Ascending aorta (tissue), 2 donors: ENCODE results near the gene HTRA2. TPM values are rescaled to one million over a fixed set of nuclear protein-coding genes. Genes with fewer than 3 reads are reported as not detected.

ENCODE experiments used
- DNase-seq, 2 donors: peaks; one replicate each; pipeline ENCODE4 v3.0.0-alpha.2; 2019; ENCODE audit warnings: low spot score in 2 of 2
- H3K27ac ChIP-seq, 2 donors: fragments of 200-600 bp; sonication (generic); one replicate each; pipeline ENCODE4 v1.5.1; 2016 to 2017; ENCODE audit warnings: mild to moderate bottlenecking in 1 of 2
- H3K27me3 ChIP-seq: fragments of 200-600 bp; sonication (generic); one replicate; pipeline ENCODE4 v1.5.1; 2017
- H3K36me3 ChIP-seq, 2 donors: fragments of 200-600 bp; sonication (generic); one replicate each; pipeline ENCODE4 v1.5.1; 2016
- H3K4me1 ChIP-seq, 2 donors: fragments of 200-600 bp; sonication (generic); one replicate each; pipeline ENCODE4 v1.5.1; 2016 to 2017; ENCODE audit warnings: mild to moderate bottlenecking in 1 of 2
- H3K4me3 ChIP-seq, 2 donors: fragments of 200-600 bp; sonication (generic); one replicate each; pipeline ENCODE4 v1.5.1; 2016 to 2017; ENCODE audit warnings: mild to moderate bottlenecking in 1 of 2
- H3K9me3 ChIP-seq, 2 donors: fragments of 200-600 bp; sonication (generic); one replicate each; pipeline ENCODE4 v1.5.1; 2016
- intact Hi-C: fragments of 100-400 bp; cut with DNase I; formaldehyde crosslinking; loops from one replicate; pipeline ENCODE4 v1.15.1; 2023
- total RNA-seq: library from RNA; depleted of rRNA; stranded (reverse); fragments of >200 nt; gene quantifications from one replicate; pipeline ENCODE4 v1.1.0, GENCODE V29; 2016
- TF ChIP-seq, protein P1 (sequence below), 3 experiments: fragments of 200-600 bp in 2 of 3; fragments of 450-650 bp in 1 of 3; sonication (generic) in 2 of 3; IDR thresholded peaks; one replicate each; pipeline ENCODE4 v1.5.1; 2016 to 2019; ENCODE audit warnings: antibody characterized with exemption in 3 of 3, mild to moderate bottlenecking in 1 of 3, moderate library complexity in 1 of 3

Gene HTRA2
- total RNA-seq, 1 donor from 2014 or later: 80.1 TPM

DNA sequence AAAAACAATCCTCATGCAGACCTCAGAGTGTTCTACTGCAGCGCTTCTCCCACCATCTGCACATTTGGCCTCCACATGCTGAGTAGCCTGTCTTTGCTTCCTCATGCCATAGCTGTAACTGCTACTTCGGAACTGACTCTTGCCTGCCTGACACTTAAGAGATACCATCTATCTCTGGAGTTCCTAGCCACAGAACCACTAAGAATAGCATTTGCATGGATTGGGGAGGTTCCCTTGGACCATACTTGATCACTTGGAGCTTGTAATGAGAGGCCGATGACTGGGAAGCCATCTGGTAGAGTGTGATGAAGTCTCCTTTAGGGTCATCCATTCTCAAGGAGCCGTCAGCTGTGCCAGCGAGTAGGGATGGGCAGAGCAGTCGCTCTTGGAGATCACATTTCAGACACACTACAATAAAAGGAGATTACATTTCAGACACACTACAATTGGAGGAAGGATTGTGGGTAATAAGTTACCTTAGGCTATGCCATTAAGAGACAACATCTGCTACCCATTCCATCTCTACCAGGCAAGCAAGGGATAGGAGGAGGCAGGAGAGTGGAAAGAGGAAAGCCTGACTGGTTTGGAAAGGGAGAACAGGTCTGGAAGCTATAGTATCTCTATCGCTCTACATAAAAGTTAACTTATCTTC, 46.6 kb downstream of the HTRA2 start:
- TF ChIP-seq, protein P1, sequence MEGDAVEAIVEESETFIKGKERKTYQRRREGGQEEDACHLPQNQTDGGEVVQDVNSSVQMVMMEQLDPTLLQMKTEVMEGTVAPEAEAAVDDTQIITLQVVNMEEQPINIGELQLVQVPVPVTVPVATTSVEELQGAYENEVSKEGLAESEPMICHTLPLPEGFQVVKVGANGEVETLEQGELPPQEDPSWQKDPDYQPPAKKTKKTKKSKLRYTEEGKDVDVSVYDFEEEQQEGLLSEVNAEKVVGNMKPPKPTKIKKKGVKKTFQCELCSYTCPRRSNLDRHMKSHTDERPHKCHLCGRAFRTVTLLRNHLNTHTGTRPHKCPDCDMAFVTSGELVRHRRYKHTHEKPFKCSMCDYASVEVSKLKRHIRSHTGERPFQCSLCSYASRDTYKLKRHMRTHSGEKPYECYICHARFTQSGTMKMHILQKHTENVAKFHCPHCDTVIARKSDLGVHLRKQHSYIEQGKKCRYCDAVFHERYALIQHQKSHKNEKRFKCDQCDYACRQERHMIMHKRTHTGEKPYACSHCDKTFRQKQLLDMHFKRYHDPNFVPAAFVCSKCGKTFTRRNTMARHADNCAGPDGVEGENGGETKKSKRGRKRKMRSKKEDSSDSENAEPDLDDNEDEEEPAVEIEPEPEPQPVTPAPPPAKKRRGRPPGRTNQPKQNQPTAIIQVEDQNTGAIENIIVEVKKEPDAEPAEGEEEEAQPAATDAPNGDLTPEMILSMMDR (IDR thresholded peaks at IDR 0.05): no peak
- intact Hi-C loops: no loop called here
- H3K36me3 ChIP-seq: no peaks in the 10 kb centered on the region
- H3K27me3 ChIP-seq: no peaks in the 10 kb centered on the region
- H3K9me3 ChIP-seq: no peaks in the 10 kb centered on the region
- no peak for DNase-seq
- H3K27ac ChIP-seq: no peak overlapping the region
- H3K4me3 ChIP-seq: no peak overlapping the region
- H3K4me1 ChIP-seq: no peaks in the 10 kb centered on the region

DNA sequence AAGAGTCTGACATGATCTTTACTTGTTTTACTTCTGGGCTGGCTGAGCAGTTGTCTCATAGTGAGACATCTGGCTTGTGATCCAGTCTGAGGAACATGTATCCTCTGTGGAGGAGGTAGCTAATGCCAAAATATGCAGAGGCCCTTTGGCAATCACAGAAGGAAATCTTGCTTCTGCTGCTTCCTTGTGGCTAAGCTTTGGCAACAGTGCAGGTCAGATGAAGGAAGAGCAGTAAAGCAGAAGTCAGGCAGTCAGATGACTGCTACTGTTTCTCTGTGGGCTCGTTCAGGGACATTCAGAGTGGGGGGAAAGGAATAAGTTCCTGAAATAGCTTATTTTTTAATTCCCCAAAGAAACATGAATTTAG, 47.1 kb downstream of the HTRA2 start:
- H3K27me3 ChIP-seq: no peaks in the 10 kb centered on the region
- no peak for DNase-seq
- H3K36me3 ChIP-seq: no peaks in the 10 kb centered on the region
- H3K4me1 ChIP-seq: no peaks in the 10 kb centered on the region
- no peak overlapping the region for H3K4me3 ChIP-seq
- no peaks in the 10 kb centered on the region for H3K9me3 ChIP-seq
- intact Hi-C loops: no loop called here
- TF ChIP-seq, protein P1 (IDR thresholded peaks at IDR 0.05): no peak
- H3K27ac ChIP-seq: no peak overlapping the region

DNA sequence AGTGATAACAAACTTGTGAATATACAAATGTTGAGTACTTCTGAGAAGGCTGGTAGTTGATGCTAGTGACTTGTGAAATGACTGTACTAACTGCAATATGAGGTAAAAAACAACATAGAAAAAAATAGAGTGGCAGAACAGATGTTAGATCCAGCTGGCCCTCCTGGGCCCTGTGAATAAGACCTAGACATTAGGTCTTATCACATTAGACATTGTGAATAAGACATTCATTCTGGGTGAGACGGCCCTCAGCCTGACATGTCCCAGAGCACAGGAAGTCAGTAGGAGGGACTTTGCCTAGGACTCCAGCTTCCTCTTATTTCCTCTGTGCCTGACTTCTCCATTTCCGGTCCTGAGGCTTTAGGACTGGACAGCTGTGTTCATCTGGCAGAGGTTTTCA, 47.7 kb downstream of the HTRA2 start:
- intact Hi-C loops: no loop called here
- H3K27me3 ChIP-seq: no peaks in the 10 kb centered on the region
- no peak overlapping the region for H3K4me3 ChIP-seq
- TF ChIP-seq, protein P1 (IDR thresholded peaks at IDR 0.05): no peak
- no peak for DNase-seq
- no peaks in the 10 kb centered on the region for H3K9me3 ChIP-seq
- H3K27ac ChIP-seq: no peak overlapping the region
- no peaks in the 10 kb centered on the region for H3K36me3 ChIP-seq
- H3K4me1 ChIP-seq: no peaks in the 10 kb centered on the region

DNA sequence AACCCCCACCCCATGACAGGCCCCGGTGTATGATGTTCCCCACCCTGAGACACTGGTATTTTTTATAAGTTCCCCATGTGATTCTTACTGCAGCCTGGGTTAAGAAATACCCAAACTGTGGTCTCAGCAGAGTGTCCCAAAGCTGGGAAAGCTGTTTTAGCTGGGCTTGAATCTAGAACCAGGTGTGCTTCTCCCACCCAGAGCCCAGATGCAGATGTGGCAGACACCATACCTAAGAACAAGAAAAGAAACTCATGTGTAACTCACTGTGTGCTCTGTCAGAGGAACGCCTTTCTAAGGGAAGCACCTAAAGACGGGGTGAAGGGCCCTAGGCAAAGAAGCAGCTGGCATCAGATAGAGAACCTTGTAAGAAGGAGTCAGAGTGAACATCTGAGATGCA, 48.7 kb downstream of the HTRA2 start:
- H3K4me3 ChIP-seq: no peak overlapping the region
- TF ChIP-seq, protein P1 (IDR thresholded peaks at IDR 0.05): no peak
- intact Hi-C loops: no loop called here
- H3K4me1 ChIP-seq: peaks cover 0 to 4% of the 10 kb centered on the region in 2 donors
- no peaks in the 10 kb centered on the region for H3K36me3 ChIP-seq
- no peaks in the 10 kb centered on the region for H3K9me3 ChIP-seq
- DNase-seq: no peak
- no peak overlapping the region for H3K27ac ChIP-seq
- H3K27me3 ChIP-seq: no peaks in the 10 kb centered on the region

DNA sequence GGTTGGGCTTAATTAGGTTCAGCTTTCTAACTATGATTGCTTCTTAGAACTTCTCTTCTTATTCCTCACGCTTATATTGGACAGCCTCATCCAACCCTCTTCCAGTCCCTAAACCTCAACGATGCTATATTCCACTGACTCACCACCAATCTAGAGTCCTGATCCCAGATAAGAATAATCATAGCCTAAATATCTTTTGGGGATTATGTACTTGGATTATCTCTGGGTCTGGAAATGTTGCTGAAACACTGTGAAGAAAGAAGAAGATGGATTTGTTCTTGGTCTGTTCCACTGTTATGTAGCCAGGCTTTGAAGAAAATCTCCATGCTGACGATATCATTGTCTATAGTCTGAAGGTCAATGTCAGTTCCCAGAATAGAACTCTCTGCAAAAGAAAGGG, 51.7 kb downstream of the HTRA2 start:
- Histone ChIP-seq H3K27me3 (no peaks in the 10 kb centered on the region), H3K4me3 (no peak overlapping the region), H3K27ac (no peak overlapping the region), H3K36me3 (no peaks in the 10 kb centered on the region), H3K4me1 (peaks cover 0 to 19% of the 10 kb centered on the region in 2 donors), H3K9me3 (no peaks in the 10 kb centered on the region)
- intact Hi-C loops: no loop called here
- TF ChIP-seq, protein P1 (IDR thresholded peaks at IDR 0.05): no peak
- DNase-seq: no peak

DNA sequence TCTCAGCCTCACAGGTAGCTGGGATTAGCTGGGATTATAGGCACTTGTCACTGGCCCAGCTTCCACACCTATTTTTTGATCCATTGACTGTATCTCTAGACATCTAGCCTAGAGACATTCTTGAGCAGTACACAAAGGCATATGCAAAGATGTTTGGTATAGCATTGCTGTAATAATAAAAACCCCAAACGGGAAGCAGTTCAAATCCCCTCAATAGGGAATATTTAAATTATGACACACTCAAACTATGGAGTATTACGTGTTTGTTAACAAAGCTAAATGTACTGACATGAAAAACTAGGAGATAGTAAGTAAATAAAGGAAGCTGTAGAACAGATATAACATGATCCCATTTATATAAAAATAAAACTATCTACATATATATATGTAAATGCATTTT, 52.5 kb downstream of the HTRA2 start:
- Histone ChIP-seq H3K4me1 (peaks cover 0 to 19% of the 10 kb centered on the region in 2 donors), H3K27ac (no peak overlapping the region), H3K27me3 (no peaks in the 10 kb centered on the region), H3K9me3 (no peaks in the 10 kb centered on the region), H3K4me3 (no peak overlapping the region), H3K36me3 (no peaks in the 10 kb centered on the region)
- DNase-seq: no peak
- TF ChIP-seq, protein P1 (IDR thresholded peaks at IDR 0.05): no peak
- intact Hi-C loops: no loop called here
